GM12878 (cell line): ENCODE results near the gene CCDC34. TPM values are rescaled to one million over a fixed set of nuclear protein-coding genes. Genes with fewer than 3 reads are reported as not detected.

Experiments used
- ATAC-seq: fragments of 200-7000 bp; cut with Tn5 transposase; 3 replicates; pipeline ENCODE4 v1.9.1; 2020; ENCODE audit warnings: mild to moderate bottlenecking, moderate library complexity
- BruUV-seq: library from RNA; stranded (reverse); fragments of 400-500 nt; replicated peaks from 2 replicates; lab custom pipeline; 2021; lab: Mats Ljungman, UMichigan
- CTCF ChIA-PET: fragments of 300-600 bp; sonication (Branson Sonifier 250); formaldehyde crosslinking; extraction: SDS; loops from one replicate; lab custom pipeline; 2021; ENCODE audit warnings: inconsistent platforms; lab: Yijun Ruan, JAX
- POLR2A ChIA-PET: fragments of 350-600 bp; formaldehyde crosslinking; extraction: SDS; loops from one replicate; lab custom pipeline; 2021; ENCODE audit warnings: inconsistent platforms; lab: Charles Lee
- RAD21 ChIA-PET: fragments of 300-600 bp; sonication (Branson Sonifier 250); formaldehyde crosslinking; loops from one replicate; lab custom pipeline; 2023; ENCODE audit warnings: antibody characterized with exemption; ENCODE audit not compliant: unreplicated experiment; lab: Charles Lee
- SMC1A ChIA-PET: fragments of 300-600 bp; sonication (Branson Sonifier 250); formaldehyde crosslinking; loops from one replicate; lab custom pipeline; 2023; ENCODE audit not compliant: unreplicated experiment, uncharacterized antibody; lab: Charles Lee
- DNase-seq: peaks from one replicate; pipeline ENCODE4 v3.0.0-alpha.2; 2011; ENCODE audit warnings: low read depth, low spot score
- FAIRE-seq: peaks from 3 replicates; lab custom pipeline; 2011; peaks lifted over from hg19 to GRCh38; lab: Jason Lieb, UNC
- H2AFZ ChIP-seq: 2 replicates; pipeline ENCODE4 v1.6.0; 2011; ENCODE audit warnings: low read depth, low read length, control low read depth; ENCODE audit not compliant: control insufficient read depth
- H3K27ac ChIP-seq: 2 replicates; pipeline ENCODE4 v1.5.1; 2011; ENCODE audit warnings: control low read depth; ENCODE audit not compliant: control insufficient read depth, insufficient read depth
- H3K27me3 ChIP-seq, 2 experiments: replicated peaks in 1 of 2; 2 replicates each; pipeline versions ENCODE4 v1.6.0 to v1.6.1; 2011; ENCODE audit warnings: low read length in 1 of 2; ENCODE audit not compliant: control insufficient read depth in 2 of 2, insufficient read depth in 2 of 2
- H3K36me3 ChIP-seq, 2 experiments: 2 replicates each; pipeline ENCODE4 v1.5.1; 2011; ENCODE audit warnings: low read length in 1 of 2; ENCODE audit not compliant: control insufficient read depth in 2 of 2, insufficient read depth in 2 of 2
- H3K4me1 ChIP-seq: 2 replicates; pipeline ENCODE4 v1.6.1; 2011; ENCODE audit warnings: mild to moderate bottlenecking, low read length, moderate library complexity, mixed read lengths; ENCODE audit not compliant: control insufficient read depth, insufficient read depth
- H3K4me2 ChIP-seq: 2 replicates; pipeline ENCODE4 v1.6.0; 2011; ENCODE audit warnings: control low read depth; ENCODE audit not compliant: control insufficient read depth, insufficient read depth
- H3K4me3 ChIP-seq: fragments of 200-600 bp; sonication (generic); 2 replicates; pipeline ENCODE4 v1.5.1; 2016
- H3K79me2 ChIP-seq: 2 replicates; pipeline ENCODE4 v1.6.0; 2011; ENCODE audit warnings: low read length; ENCODE audit not compliant: control insufficient read depth, insufficient read depth
- H3K9ac ChIP-seq: 2 replicates; pipeline ENCODE4 v1.8.0; 2011; ENCODE audit warnings: low read length, control low read depth, mixed read lengths; ENCODE audit not compliant: control insufficient read depth, insufficient read depth
- H3K9me3 ChIP-seq: replicated peaks from 3 replicates; pipeline ENCODE4 v1.5.1; 2011; ENCODE audit warnings: mild to moderate bottlenecking, low read length; ENCODE audit not compliant: control insufficient read depth, insufficient read depth
- H4K20me1 ChIP-seq: 2 replicates; pipeline ENCODE4 v1.6.0; 2011; ENCODE audit not compliant: control insufficient read depth, insufficient read depth
- BRCA1 ChIP-seq: IDR thresholded peaks from 2 replicates; pipeline ENCODE4 v1.6.1; 2011; ENCODE audit warnings: low read depth, low read length, improper control_type of control experiment
- CREM ChIP-seq: IDR thresholded peaks from 2 replicates; pipeline ENCODE4 v1.6.1; 2014; ENCODE audit warnings: antibody characterized with exemption, low read depth
- EZH2 ChIP-seq: IDR thresholded peaks from 2 replicates; pipeline ENCODE4 v1.6.1; 2012; ENCODE audit warnings: low read depth, mild to moderate bottlenecking, control low read depth, inconsistent platforms, low read length, borderline replicate concordance; ENCODE audit not compliant: control insufficient read depth
- PAX8 ChIP-seq: fragments of 450-650 bp; IDR thresholded peaks from 2 replicates; pipeline ENCODE4 v1.6.1; 2017; ENCODE audit warnings: mild to moderate bottlenecking, moderate library complexity
- RFX5 ChIP-seq: IDR thresholded peaks from 2 replicates; pipeline ENCODE4 v1.6.1; 2011; ENCODE audit warnings: low read depth, low read length, improper control_type of control experiment
- TCF3 ChIP-seq: IDR thresholded peaks from 2 replicates; pipeline ENCODE4 v1.6.1; 2012; ENCODE audit warnings: low read depth, mild to moderate bottlenecking, low read length, borderline replicate concordance; ENCODE audit not compliant: insufficient read depth
- WRNIP1 ChIP-seq: IDR thresholded peaks from 2 replicates; pipeline ENCODE4 v1.6.1; 2011; ENCODE audit warnings: low read depth, low read length, improper control_type of control experiment, borderline replicate concordance
- WGBS: methylation state at CpG from one replicate; pipeline ENCODE4 v1.1.6; 2016; ENCODE audit warnings: low lambda C conversion rate; ENCODE audit not compliant: insufficient replicate concordance, insufficient coverage; ENCODE audit errors: missing lambda C conversion rate; 5-methylcytosine and 5-hydroxymethylcytosine counted together
- in situ Hi-C: fragments of 300-500 bp; cut with MboI; formaldehyde crosslinking; loops from 9 replicates; pipeline ENCODE4 v1.14.3; 2018; ENCODE audit warnings: mixed read lengths
- intact Hi-C: fragments of 100-400 bp; cut with micrococcal nuclease; formaldehyde crosslinking; loops from one replicate; pipeline ENCODE4 v1.14.2; 2022; ENCODE audit not compliant: unreplicated experiment
- polyA plus RNA-seq, 11 experiments: library from polyadenylated mRNA; depleted of rRNA in 4 of 11; unstranded in 6 of 11; stranded (reverse) in 5 of 11; fragments of >200 nt; fragmentation: Nextera tagmentation in 4 of 11; fragmentation: Illumina TruSeq in 1 of 11; extraction: Ambion mirVana in 4 of 11; extraction: Trizol in 1 of 11; gene quantifications; 1 replicate in 1 of 11; 2 replicates in 10 of 11; pipeline versions ENCODE4 v1.2.1 to v1.2.3, GENCODE V29; 2011 to 2016; ENCODE audit warnings: inconsistent platforms in 2 of 11, missing spikeins in 2 of 11, low read depth in 1 of 11
- total RNA-seq, 4 experiments: library from RNA; depleted of rRNA in 3 of 4; stranded (reverse); fragments of >200 nt in 3 of 4; fragmentation: Illumina TruSeq in 1 of 4; extraction: Trizol in 1 of 4; gene quantifications; 2 replicates each; pipeline versions ENCODE4 v1.2.1 to v1.2.3, GENCODE V29; 2013 to 2021
- TF ChIP-seq, protein P1 (sequence below): fragments of 450-650 bp; conservative IDR thresholded peaks from 2 replicates; pipeline ENCODE4 v1.6.1; 2017; ENCODE audit warnings: mild to moderate bottlenecking, moderate library complexity
- TF ChIP-seq, protein P2 (sequence below): fragments of 450-650 bp; formaldehyde crosslinking; IDR thresholded peaks from 2 replicates; pipeline ENCODE4 v1.4.0; 2020; ENCODE audit warnings: mild to moderate bottlenecking, moderate library complexity
- TF ChIP-seq, protein P3 (sequence below): fragments of 450-650 bp; IDR thresholded peaks from 2 replicates; pipeline ENCODE4 v1.6.1; 2017; ENCODE audit warnings: mild to moderate bottlenecking, moderate library complexity

Gene CCDC34
- total and polyA plus RNA-seq, 10 of the 15 experiments (the other 5 are each of a cell fraction or from before 2014, with no cell fraction given) = 6.2 to 39.1 (median 14.6) TPM

DNA sequence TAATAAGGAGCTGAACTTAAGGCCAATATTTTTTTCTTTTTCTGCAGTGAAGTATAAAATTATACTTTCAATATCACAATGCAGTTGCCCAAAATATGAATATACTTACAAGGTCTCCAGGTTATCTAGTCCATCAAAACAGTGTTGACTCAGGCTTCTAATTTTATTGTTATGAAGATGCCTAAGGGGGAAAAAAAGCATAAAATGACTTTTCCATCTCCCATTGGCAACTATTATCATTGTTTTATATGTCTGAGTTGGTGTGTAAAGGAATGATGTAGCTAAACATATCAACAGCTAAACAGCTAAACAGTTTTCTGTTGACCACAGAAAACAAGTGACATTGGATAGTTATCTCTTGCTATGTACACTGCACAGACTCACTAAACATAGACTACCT lies 21.2 kb upstream of the CCDC34 start (continued):
- TF ChIP-seq EZH2 = no peak
- TF ChIP-seq TCF3 = no peak
- TF ChIP-seq BRCA1 = no peak
- no peak for TF ChIP-seq WRNIP1
- TF ChIP-seq, protein P1, sequence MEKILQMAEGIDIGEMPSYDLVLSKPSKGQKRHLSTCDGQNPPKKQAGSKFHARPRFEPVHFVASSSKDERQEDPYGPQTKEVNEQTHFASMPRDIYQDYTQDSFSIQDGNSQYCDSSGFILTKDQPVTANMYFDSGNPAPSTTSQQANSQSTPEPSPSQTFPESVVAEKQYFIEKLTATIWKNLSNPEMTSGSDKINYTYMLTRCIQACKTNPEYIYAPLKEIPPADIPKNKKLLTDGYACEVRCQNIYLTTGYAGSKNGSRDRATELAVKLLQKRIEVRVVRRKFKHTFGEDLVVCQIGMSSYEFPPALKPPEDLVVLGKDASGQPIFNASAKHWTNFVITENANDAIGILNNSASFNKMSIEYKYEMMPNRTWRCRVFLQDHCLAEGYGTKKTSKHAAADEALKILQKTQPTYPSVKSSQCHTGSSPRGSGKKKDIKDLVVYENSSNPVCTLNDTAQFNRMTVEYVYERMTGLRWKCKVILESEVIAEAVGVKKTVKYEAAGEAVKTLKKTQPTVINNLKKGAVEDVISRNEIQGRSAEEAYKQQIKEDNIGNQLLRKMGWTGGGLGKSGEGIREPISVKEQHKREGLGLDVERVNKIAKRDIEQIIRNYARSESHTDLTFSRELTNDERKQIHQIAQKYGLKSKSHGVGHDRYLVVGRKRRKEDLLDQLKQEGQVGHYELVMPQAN = no peak
- TF ChIP-seq PAX8 = no peak
- TF ChIP-seq, all 136 proteins: peak for 0

DNA sequence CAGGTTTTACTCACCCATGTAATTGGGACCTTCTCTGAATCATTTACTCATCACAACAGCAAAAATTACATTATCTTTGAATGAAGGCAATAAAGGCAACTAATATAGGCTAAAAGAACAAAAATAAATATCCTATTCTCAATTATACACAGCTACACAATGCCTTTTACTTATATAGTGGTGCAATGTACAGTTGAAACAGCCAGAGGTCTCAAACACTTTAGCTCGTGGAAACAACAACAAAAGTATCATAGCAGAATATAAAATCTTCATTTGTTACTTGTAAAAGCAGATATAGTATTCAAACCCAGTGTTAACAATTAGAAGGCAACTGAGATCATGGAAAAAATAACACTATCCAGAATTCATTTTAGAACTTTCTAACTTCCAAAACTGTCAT lies 20.6 kb upstream of the CCDC34 start:
- WGBS = 0% methylated on average over 1 of the region's 1 CpG
- H3K27me3 ChIP-seq = no peaks in the 10 kb centered on the region; a peak in 1 of 4 replicates
- no peaks in the 10 kb centered on the region for H3K4me1 ChIP-seq
- ChIA-PET CTCF (interaction anchor here (1.3 to 1.6 kb wide), 3 partner anchors 12 to 200 kb away, joined by 3 to 5 read pairs (median 4); no protein-coding TSS in a partner anchor), POLR2A (no interaction called here), RAD21 (no interaction called here), SMC1A (interaction anchor here (1.2 to 1.6 kb wide), 3 partner anchors 13 to 17 kb away, joined by 3 to 5 read pairs (median 3); no protein-coding TSS in a partner anchor)
- H3K9ac ChIP-seq = no peak overlapping the region
- no peak for ATAC-seq
- intact Hi-C loops = no loop called here
- no peak for DNase-seq
- no peak overlapping the region for H2AFZ ChIP-seq
- H3K79me2 ChIP-seq = no peaks in the 10 kb centered on the region
- no peaks in the 10 kb centered on the region for H3K36me3 ChIP-seq
- FAIRE-seq = no peak
- H4K20me1 ChIP-seq = no peaks in the 10 kb centered on the region
- no peaks in the 10 kb centered on the region for H3K9me3 ChIP-seq
- BruUV-seq = no TSS peak
- H3K4me2 ChIP-seq = no peak overlapping the region
- in situ Hi-C loops = no loop called here
- H3K27ac ChIP-seq = no peak overlapping the region
- H3K4me3 ChIP-seq = no peak overlapping the region
- TF ChIP-seq TCF3 (no peak), CREM (no peak), RFX5 (no peak)
- TF ChIP-seq, protein P2, sequence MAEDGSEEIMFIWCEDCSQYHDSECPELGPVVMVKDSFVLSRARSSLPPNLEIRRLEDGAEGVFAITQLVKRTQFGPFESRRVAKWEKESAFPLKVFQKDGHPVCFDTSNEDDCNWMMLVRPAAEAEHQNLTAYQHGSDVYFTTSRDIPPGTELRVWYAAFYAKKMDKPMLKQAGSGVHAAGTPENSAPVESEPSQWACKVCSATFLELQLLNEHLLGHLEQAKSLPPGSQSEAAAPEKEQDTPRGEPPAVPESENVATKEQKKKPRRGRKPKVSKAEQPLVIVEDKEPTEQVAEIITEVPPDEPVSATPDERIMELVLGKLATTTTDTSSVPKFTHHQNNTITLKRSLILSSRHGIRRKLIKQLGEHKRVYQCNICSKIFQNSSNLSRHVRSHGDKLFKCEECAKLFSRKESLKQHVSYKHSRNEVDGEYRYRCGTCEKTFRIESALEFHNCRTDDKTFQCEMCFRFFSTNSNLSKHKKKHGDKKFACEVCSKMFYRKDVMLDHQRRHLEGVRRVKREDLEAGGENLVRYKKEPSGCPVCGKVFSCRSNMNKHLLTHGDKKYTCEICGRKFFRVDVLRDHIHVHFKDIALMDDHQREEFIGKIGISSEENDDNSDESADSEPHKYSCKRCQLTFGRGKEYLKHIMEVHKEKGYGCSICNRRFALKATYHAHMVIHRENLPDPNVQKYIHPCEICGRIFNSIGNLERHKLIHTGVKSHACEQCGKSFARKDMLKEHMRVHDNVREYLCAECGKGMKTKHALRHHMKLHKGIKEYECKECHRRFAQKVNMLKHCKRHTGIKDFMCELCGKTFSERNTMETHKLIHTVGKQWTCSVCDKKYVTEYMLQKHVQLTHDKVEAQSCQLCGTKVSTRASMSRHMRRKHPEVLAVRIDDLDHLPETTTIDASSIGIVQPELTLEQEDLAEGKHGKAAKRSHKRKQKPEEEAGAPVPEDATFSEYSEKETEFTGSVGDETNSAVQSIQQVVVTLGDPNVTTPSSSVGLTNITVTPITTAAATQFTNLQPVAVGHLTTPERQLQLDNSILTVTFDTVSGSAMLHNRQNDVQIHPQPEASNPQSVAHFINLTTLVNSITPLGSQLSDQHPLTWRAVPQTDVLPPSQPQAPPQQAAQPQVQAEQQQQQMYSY (CRISPR knock-in tag) = no peak
- TF ChIP-seq, protein P3, sequence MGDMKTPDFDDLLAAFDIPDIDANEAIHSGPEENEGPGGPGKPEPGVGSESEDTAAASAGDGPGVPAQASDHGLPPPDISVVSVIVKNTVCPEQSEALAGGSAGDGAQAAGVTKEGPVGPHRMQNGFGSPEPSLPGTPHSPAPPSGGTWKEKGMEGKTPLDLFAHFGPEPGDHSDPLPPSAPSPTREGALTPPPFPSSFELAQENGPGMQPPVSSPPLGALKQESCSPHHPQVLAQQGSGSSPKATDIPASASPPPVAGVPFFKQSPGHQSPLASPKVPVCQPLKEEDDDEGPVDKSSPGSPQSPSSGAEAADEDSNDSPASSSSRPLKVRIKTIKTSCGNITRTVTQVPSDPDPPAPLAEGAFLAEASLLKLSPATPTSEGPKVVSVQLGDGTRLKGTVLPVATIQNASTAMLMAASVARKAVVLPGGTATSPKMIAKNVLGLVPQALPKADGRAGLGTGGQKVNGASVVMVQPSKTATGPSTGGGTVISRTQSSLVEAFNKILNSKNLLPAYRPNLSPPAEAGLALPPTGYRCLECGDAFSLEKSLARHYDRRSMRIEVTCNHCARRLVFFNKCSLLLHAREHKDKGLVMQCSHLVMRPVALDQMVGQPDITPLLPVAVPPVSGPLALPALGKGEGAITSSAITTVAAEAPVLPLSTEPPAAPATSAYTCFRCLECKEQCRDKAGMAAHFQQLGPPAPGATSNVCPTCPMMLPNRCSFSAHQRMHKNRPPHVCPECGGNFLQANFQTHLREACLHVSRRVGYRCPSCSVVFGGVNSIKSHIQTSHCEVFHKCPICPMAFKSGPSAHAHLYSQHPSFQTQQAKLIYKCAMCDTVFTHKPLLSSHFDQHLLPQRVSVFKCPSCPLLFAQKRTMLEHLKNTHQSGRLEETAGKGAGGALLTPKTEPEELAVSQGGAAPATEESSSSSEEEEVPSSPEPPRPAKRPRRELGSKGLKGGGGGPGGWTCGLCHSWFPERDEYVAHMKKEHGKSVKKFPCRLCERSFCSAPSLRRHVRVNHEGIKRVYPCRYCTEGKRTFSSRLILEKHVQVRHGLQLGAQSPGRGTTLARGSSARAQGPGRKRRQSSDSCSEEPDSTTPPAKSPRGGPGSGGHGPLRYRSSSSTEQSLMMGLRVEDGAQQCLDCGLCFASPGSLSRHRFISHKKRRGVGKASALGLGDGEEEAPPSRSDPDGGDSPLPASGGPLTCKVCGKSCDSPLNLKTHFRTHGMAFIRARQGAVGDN = no peak
